PC-3 (cell line): ENCODE measurements around the gene TMEM91.

Experiments used
- EZH2 ChIP-seq: fragments of 300-600 bp; sonication (generic); IDR thresholded peaks from one replicate; pipeline ENCODE4 v1.6.1; 2017; ENCODE audit warnings: antibody characterized with exemption, mild to moderate bottlenecking, low read length; ENCODE audit not compliant: unreplicated experiment
- EZH2phosphoT487 ChIP-seq: fragments of 300-600 bp; sonication (generic); IDR thresholded peaks from 2 replicates; pipeline ENCODE4 v1.6.1; 2018; ENCODE audit warnings: mild to moderate bottlenecking, antibody characterized with exemption, low read length, borderline replicate concordance
- TF ChIP-seq, protein P1 (sequence below): fragments of 300-600 bp; sonication (generic); conservative IDR thresholded peaks from 2 replicates; pipeline ENCODE4 v1.5.1; 2017; ENCODE audit warnings: antibody characterized with exemption, low read depth, mild to moderate bottlenecking, low read length

DNA sequence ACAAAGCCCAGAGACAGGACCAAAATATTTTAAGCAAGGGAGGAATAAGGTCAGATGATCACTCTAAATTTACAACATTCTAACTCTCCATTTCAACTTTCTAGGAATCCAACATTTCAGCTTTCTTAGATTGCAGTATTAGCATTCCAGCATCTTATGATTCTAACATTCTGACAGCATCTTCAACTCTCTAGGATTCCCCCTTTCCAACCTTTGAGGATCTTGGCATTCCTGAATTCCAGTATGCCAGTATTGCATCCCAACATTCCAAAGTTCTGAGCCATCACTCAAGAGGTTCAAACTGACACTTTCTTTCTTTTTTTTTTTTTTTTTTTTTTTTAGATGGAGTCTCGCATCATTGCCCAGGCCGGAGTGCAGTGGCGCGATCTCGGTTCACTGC, 36.4 kb upstream of the TMEM91 start:
- TF ChIP-seq, protein P1, sequence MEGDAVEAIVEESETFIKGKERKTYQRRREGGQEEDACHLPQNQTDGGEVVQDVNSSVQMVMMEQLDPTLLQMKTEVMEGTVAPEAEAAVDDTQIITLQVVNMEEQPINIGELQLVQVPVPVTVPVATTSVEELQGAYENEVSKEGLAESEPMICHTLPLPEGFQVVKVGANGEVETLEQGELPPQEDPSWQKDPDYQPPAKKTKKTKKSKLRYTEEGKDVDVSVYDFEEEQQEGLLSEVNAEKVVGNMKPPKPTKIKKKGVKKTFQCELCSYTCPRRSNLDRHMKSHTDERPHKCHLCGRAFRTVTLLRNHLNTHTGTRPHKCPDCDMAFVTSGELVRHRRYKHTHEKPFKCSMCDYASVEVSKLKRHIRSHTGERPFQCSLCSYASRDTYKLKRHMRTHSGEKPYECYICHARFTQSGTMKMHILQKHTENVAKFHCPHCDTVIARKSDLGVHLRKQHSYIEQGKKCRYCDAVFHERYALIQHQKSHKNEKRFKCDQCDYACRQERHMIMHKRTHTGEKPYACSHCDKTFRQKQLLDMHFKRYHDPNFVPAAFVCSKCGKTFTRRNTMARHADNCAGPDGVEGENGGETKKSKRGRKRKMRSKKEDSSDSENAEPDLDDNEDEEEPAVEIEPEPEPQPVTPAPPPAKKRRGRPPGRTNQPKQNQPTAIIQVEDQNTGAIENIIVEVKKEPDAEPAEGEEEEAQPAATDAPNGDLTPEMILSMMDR = no peak
- no peak for TF ChIP-seq EZH2
- no peak for TF ChIP-seq EZH2phosphoT487
